HepG2 (cell line): ENCODE results near the gene SPNS2. TPM values are rescaled to one million over a fixed set of nuclear protein-coding genes. Genes with fewer than 3 reads are reported as not detected.
A peak's percentile ranks its signal among the peaks of the same experiment; 100 is the strongest.

Experiments
- ATAC-seq: fragments of 200-7000 bp; cut with Tn5 transposase; 3 replicates; pipeline ENCODE4 v1.9.1; 2020; ENCODE audit warnings: mild to moderate bottlenecking, moderate library complexity
- BruUV-seq: library from RNA; stranded (reverse); fragments of 400-500 nt; replicated peaks from 2 replicates; lab custom pipeline; 2021; lab: Mats Ljungman, UMichigan
- CTCF ChIA-PET: fragments of 300-600 bp; formaldehyde crosslinking; extraction: SDS; loops from one replicate; lab custom pipeline; 2021; ENCODE audit warnings: low total read pairs, inconsistent platforms, low intra/inter-chr PET ratio; lab: Yijun Ruan, JAX
- POLR2A ChIA-PET: fragments of 350-600 bp; sonication (Branson Sonifier 250); formaldehyde crosslinking; loops from one replicate; lab custom pipeline; 2020; ENCODE audit warnings: antibody characterized with exemption, inconsistent platforms; lab: Yijun Ruan, JAX
- DNase-seq: peaks from one replicate; pipeline ENCODE4 v3.0.0-alpha.2; 2015; ENCODE audit warnings: low spot score
- FAIRE-seq: peaks from 3 replicates; lab custom pipeline; 2011; peaks lifted over from hg19 to GRCh38; lab: Jason Lieb, UNC
- H2AFZ ChIP-seq: one replicate; pipeline ENCODE4 v1.6.1; 2011; ENCODE audit warnings: low read length, inconsistent platforms
- H3K27ac ChIP-seq: fragments of 300-600 bp; 3 replicates; pipeline ENCODE4 v1.8.0; 2011; ENCODE audit warnings: mixed run types, mild to moderate bottlenecking, mixed read lengths, low read length, inconsistent platforms; ENCODE audit not compliant: insufficient read depth; ENCODE audit errors: extremely low read length
- H3K27me3 ChIP-seq, 2 experiments: fragments of 200-600 bp in 1 of 2; 2 replicates in 1 of 2; 3 replicates in 1 of 2; pipeline versions ENCODE4 v1.6.0 to v1.8.0; 2011; ENCODE audit warnings: low read length in 2 of 2, mild to moderate bottlenecking in 2 of 2, moderate library complexity in 2 of 2, inconsistent platforms in 1 of 2; ENCODE audit not compliant: insufficient read depth in 2 of 2, control insufficient read depth in 1 of 2
- H3K36me3 ChIP-seq, 2 experiments: fragments of 200-600 bp in 1 of 2; replicated peaks in 1 of 2; 2 replicates in 1 of 2; 3 replicates in 1 of 2; pipeline versions ENCODE4 v1.5.1 to v1.8.0; 2011; ENCODE audit warnings: low read length in 2 of 2, inconsistent platforms in 1 of 2; ENCODE audit not compliant: insufficient read depth in 2 of 2, control insufficient read depth in 1 of 2
- H3K4me1 ChIP-seq: 2 replicates; pipeline ENCODE4 v1.5.1; 2012; ENCODE audit warnings: low read length, inconsistent platforms; ENCODE audit not compliant: insufficient read depth
- H3K4me2 ChIP-seq: 2 replicates; pipeline ENCODE4 v1.6.0; 2011; ENCODE audit warnings: low read depth, low read length, inconsistent platforms
- H3K4me3 ChIP-seq, 3 experiments: fragments of 200-600 bp in 1 of 3; sonication (generic), shearing (Covaris generic) in 1 of 3; replicated peaks in 1 of 3; 2 replicates each; pipeline ENCODE4 v1.5.1; 2011 to 2016; ENCODE audit warnings: low read length in 3 of 3, inconsistent platforms in 2 of 3, low read depth in 2 of 3, mild to moderate bottlenecking in 2 of 3, control low read depth in 1 of 3, mixed read lengths in 1 of 3; ENCODE audit not compliant: insufficient read depth in 1 of 3
- H3K79me2 ChIP-seq: one replicate; pipeline ENCODE4 v1.6.1; 2011; ENCODE audit warnings: low read length, inconsistent platforms; ENCODE audit not compliant: insufficient read depth
- H3K9ac ChIP-seq: 2 replicates; pipeline ENCODE4 v1.6.0; 2011; ENCODE audit warnings: mild to moderate bottlenecking, low read depth, low read length, inconsistent platforms; ENCODE audit not compliant: insufficient read depth
- H3K9me3 ChIP-seq: 2 replicates; pipeline ENCODE4 v1.5.1; 2012; ENCODE audit warnings: mild to moderate bottlenecking, low read length
- H4K20me1 ChIP-seq: 2 replicates; pipeline ENCODE4 v1.6.0; 2011; ENCODE audit warnings: inconsistent platforms, mild to moderate bottlenecking, low read length, moderate library complexity; ENCODE audit not compliant: insufficient read depth
- HNF4A ChIP-seq: sonication (generic); formaldehyde crosslinking; IDR thresholded peaks from 2 replicates; pipeline ENCODE4 v1.4.0; 2020; ENCODE audit warnings: missing genetic modification reagents
- NR2F6 ChIP-seq, 2 experiments: IDR thresholded peaks; 2 replicates each; pipeline ENCODE4 v1.6.1; 2016; ENCODE audit warnings: antibody characterized with exemption in 1 of 2, mild to moderate bottlenecking in 1 of 2
- RFX1 ChIP-seq: fragments of 450-650 bp; IDR thresholded peaks from 2 replicates; pipeline ENCODE4 v1.6.1; 2017
- RFX3 ChIP-seq: IDR thresholded peaks from 2 replicates; pipeline ENCODE4 v1.6.1; 2016; ENCODE audit warnings: missing biosample characterization, missing genetic modification reagents
- SP2 ChIP-seq: sonication (generic); formaldehyde crosslinking; IDR thresholded peaks from 2 replicates; pipeline ENCODE4 v1.5.1; 2020; ENCODE audit warnings: mild to moderate bottlenecking, missing genetic modification reagents
- ZNF629 ChIP-seq: sonication (generic); formaldehyde crosslinking; conservative IDR thresholded peaks from 2 replicates; pipeline ENCODE4 v1.5.0; 2020; ENCODE audit warnings: missing genetic modification reagents
- WGBS: methylation state at CpG from one replicate; pipeline ENCODE4 v1.1.6; 2017; ENCODE audit warnings: low lambda C conversion rate; 5-methylcytosine and 5-hydroxymethylcytosine counted together
- in situ Hi-C: cut with HindIII; loops from 2 replicates; pipeline ENCODE4 v1.10.0; 2017; ENCODE audit warnings: low pct_unique_long_range_greater_than_20kb; ENCODE audit not compliant: extremely low pct_ligation_motif_present
- intact Hi-C: fragments of 100-400 bp; cut with micrococcal nuclease; formaldehyde crosslinking; loops from one replicate; pipeline ENCODE4 v1.10.0; 2022; ENCODE audit not compliant: unreplicated experiment
- polyA plus RNA-seq, 8 experiments: library from polyadenylated mRNA; depleted of rRNA in 3 of 8; stranded (reverse) in 7 of 8; unstranded in 1 of 8; fragments of >200 nt; fragmentation: Illumina TruSeq in 4 of 8; extraction: Trizol in 4 of 8; gene quantifications; 2 replicates each; pipeline versions ENCODE4 v1.2.1 to v1.2.3, GENCODE V29; 2011 to 2016; ENCODE audit warnings: low read depth in 4 of 8, missing spikeins in 1 of 8, mixed read lengths in 1 of 8; ENCODE audit not compliant: insufficient read depth in 1 of 8
- total RNA-seq, 5 experiments: library from RNA; depleted of rRNA; stranded (reverse); fragments of >200 nt; fragmentation: Illumina TruSeq; extraction: Trizol; gene quantifications; 2 replicates each; pipeline ENCODE4 v1.2.3, GENCODE V29; 2016; ENCODE audit warnings: low read depth in 1 of 5
- TF ChIP-seq, protein P1 (sequence below): sonication (generic); formaldehyde crosslinking; IDR thresholded peaks from 2 replicates; pipeline ENCODE4 v1.5.1; 2020; ENCODE audit warnings: mild to moderate bottlenecking, missing genetic modification reagents, moderate library complexity
- TF ChIP-seq, protein P2 (sequence below): sonication (generic); formaldehyde crosslinking; IDR thresholded peaks from 2 replicates; pipeline ENCODE4 v1.8.1; 2023; ENCODE audit warnings: mild to moderate bottlenecking, missing genetic modification reagents, borderline replicate concordance

Gene SPNS2
- total and polyA plus RNA-seq, 2 of the 13 experiments (the other 11 are each of a cell fraction or from before 2014, with no cell fraction given), result 0.01 TPM; not detected in 1

DNA sequence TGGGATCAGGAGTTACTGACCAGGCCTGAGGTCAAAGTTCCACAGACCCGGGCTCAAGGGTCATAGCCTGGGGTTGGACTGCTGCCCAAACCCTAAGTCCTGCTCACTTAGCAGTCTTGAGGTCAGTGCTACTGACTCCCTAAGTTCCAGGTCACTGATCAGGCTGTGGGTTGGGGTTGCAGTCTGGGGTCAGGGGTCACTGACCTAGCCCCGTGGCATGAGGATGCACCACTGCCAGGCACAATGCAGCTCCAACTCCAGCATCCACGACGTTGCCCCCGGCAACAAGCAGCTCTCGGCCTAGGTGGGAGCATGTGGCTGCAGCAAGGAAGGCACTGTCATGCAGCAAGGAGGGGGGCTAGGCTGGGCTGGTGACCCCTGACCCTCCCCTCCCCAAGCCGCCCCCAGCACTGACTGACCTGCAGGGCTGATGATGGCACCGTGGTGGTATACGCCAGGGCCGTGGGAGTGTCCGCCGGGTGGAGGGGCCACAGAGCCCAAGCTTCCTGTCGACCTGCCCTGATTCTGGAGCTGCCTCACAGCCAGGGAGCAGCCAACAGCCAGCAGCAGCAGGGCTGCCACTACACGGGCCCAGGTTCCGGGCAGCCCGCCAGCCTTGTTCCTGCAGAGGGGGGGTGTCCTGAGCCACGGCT lies 60.6 kb downstream of the SPNS2 start:
- ChIA-PET POLR2A (interaction anchor here (0.7 kb wide), 1 partner anchor 16 kb away, joined by 3 read pairs; no protein-coding TSS in a partner anchor), CTCF (no interaction called here)
- peaks cover 9% of the 10 kb centered on the region for H3K79me2 ChIP-seq
- H3K27ac ChIP-seq, result no peak overlapping the region
- H3K4me3 ChIP-seq, result no peak overlapping the region
- H3K4me2 ChIP-seq, result no peak overlapping the region
- DNase-seq (no peak), FAIRE-seq (no peak), ATAC-seq (no peak)
- H3K9ac ChIP-seq, result no peak overlapping the region
- no peak overlapping the region for H2AFZ ChIP-seq
- TF ChIP-seq, protein P1, sequence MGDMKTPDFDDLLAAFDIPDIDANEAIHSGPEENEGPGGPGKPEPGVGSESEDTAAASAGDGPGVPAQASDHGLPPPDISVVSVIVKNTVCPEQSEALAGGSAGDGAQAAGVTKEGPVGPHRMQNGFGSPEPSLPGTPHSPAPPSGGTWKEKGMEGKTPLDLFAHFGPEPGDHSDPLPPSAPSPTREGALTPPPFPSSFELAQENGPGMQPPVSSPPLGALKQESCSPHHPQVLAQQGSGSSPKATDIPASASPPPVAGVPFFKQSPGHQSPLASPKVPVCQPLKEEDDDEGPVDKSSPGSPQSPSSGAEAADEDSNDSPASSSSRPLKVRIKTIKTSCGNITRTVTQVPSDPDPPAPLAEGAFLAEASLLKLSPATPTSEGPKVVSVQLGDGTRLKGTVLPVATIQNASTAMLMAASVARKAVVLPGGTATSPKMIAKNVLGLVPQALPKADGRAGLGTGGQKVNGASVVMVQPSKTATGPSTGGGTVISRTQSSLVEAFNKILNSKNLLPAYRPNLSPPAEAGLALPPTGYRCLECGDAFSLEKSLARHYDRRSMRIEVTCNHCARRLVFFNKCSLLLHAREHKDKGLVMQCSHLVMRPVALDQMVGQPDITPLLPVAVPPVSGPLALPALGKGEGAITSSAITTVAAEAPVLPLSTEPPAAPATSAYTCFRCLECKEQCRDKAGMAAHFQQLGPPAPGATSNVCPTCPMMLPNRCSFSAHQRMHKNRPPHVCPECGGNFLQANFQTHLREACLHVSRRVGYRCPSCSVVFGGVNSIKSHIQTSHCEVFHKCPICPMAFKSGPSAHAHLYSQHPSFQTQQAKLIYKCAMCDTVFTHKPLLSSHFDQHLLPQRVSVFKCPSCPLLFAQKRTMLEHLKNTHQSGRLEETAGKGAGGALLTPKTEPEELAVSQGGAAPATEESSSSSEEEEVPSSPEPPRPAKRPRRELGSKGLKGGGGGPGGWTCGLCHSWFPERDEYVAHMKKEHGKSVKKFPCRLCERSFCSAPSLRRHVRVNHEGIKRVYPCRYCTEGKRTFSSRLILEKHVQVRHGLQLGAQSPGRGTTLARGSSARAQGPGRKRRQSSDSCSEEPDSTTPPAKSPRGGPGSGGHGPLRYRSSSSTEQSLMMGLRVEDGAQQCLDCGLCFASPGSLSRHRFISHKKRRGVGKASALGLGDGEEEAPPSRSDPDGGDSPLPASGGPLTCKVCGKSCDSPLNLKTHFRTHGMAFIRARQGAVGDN (CRISPR knock-in tag), result 0 out of 2 replicates have a peak, but pooled peaks have one; percentile 8
- peak; percentile 35; the same call in 1 of the 2 replicates for TF ChIP-seq NR2F6 (IDR thresholded peaks at IDR 0.05)
- TF ChIP-seq NR2F6 (CRISPR knock-in tag; IDR thresholded peaks at IDR 0.05), result no peak; the same call in 1 of the 2 replicates
- no peak for TF ChIP-seq SP2 (CRISPR knock-in tag)
- TF ChIP-seq RFX1, result 0 out of 2 replicates have a peak, but pooled peaks have one; percentile 8
- TF ChIP-seq, protein P2, sequence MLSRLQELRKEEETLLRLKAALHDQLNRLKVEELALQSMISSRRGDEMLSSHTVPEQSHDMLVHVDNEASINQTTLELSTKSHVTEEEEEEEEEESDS (CRISPR knock-in tag), result no peak
- TF ChIP-seq ZNF629 (CRISPR knock-in tag), result no peak
- peak; percentile 54 for TF ChIP-seq HNF4A (CRISPR knock-in tag)
- 0 out of 2 replicates have a peak, but pooled peaks have one; percentile 34 for TF ChIP-seq RFX3
- no peaks in the 10 kb centered on the region for H4K20me1 ChIP-seq
- WGBS, result 20% methylated on average over 1 of the region's 17 CpGs
- H3K27me3 ChIP-seq, result no peaks in the 10 kb centered on the region
- H3K4me1 ChIP-seq, result peaks cover 54% of the 10 kb centered on the region
- no peaks in the 10 kb centered on the region for H3K9me3 ChIP-seq
- BruUV-seq, result no TSS peak
- intact Hi-C loops (no loop called here), in situ Hi-C loops (loop anchor here (10.0 kb wide), 1 partner anchor 336 kb away; the partner anchor contains the start of gene C17orf107)
- no peaks in the 10 kb centered on the region for H3K36me3 ChIP-seq
